K562 (cell line): ENCODE data around the gene SZT2. TPM values are rescaled to one million over a fixed set of nuclear protein-coding genes. Genes with fewer than 3 reads are reported as not detected.

ENCODE experiments used
- POLR2G ChIP-seq: fragments of 200-400 bp; formaldehyde crosslinking; IDR thresholded peaks from 2 replicates; pipeline ENCODE4 v1.6.1; 2017; ENCODE audit warnings: low read depth, mild to moderate bottlenecking, antibody characterized with exemption, low read length, moderate library complexity
- RBM25 ChIP-seq: fragments of 200-400 bp; formaldehyde crosslinking; IDR thresholded peaks from 2 replicates; pipeline ENCODE4 v1.6.1; 2018; ENCODE audit warnings: low read length, low read depth, moderate library complexity; ENCODE audit not compliant: severe bottlenecking
- polyA plus RNA-seq, 8 experiments: library from polyadenylated mRNA; depleted of rRNA in 4 of 8; stranded (reverse) in 5 of 8; unstranded in 3 of 8; fragments of >200 nt; fragmentation: Nextera tagmentation in 2 of 8; fragmentation: Illumina TruSeq in 1 of 8; extraction: Ambion mirVana in 2 of 8; extraction: Trizol in 1 of 8; gene quantifications; 2 replicates each; pipeline versions ENCODE4 v1.2.1 to v1.2.3, GENCODE V29; 2011 to 2014; ENCODE audit warnings: inconsistent platforms in 1 of 8, missing spikeins in 1 of 8
- total RNA-seq, 7 experiments: library from RNA; depleted of rRNA in 6 of 7; stranded (reverse); fragments of >200 nt in 6 of 7; fragmentation: Illumina TruSeq in 2 of 7; extraction: Trizol in 2 of 7; gene quantifications; 2 replicates each; pipeline versions ENCODE4 v1.2.1 to v1.2.3, GENCODE V29; 2011 to 2021; ENCODE audit warnings: low replicate concordance in 1 of 7
- TF ChIP-seq, protein P1 (sequence below): fragments of 450-650 bp; IDR thresholded peaks from 2 replicates; pipeline ENCODE4 v1.6.1; 2016; ENCODE audit warnings: mild to moderate bottlenecking, moderate library complexity
- TF ChIP-seq, protein P2 (sequence below): fragments of 450-650 bp; formaldehyde crosslinking; IDR thresholded peaks from 2 replicates; pipeline ENCODE4 v1.4.0; 2020; ENCODE audit warnings: mild to moderate bottlenecking, moderate library complexity
- TF ChIP-seq, protein P3 (sequence below): fragments of 450-650 bp; IDR thresholded peaks from 2 replicates; pipeline ENCODE4 v1.6.1; 2017; ENCODE audit warnings: mild to moderate bottlenecking, moderate library complexity
- TF ChIP-seq, protein P4 (sequence below): fragments of 450-650 bp; IDR thresholded peaks from 2 replicates; pipeline ENCODE4 v1.6.1; 2016
- TF ChIP-seq, protein P5 (sequence below): fragments of 450-650 bp; IDR thresholded peaks from 2 replicates; pipeline ENCODE4 v1.6.1; 2016; ENCODE audit warnings: missing biosample characterization, missing genetic modification characterization

SZT2 gene
- total and polyA plus RNA-seq, 9 of the 15 experiments (the other 6 are each of a cell fraction or from before 2014, with no cell fraction given), result 0.88 to 31.0 (median 12.8) TPM

DNA sequence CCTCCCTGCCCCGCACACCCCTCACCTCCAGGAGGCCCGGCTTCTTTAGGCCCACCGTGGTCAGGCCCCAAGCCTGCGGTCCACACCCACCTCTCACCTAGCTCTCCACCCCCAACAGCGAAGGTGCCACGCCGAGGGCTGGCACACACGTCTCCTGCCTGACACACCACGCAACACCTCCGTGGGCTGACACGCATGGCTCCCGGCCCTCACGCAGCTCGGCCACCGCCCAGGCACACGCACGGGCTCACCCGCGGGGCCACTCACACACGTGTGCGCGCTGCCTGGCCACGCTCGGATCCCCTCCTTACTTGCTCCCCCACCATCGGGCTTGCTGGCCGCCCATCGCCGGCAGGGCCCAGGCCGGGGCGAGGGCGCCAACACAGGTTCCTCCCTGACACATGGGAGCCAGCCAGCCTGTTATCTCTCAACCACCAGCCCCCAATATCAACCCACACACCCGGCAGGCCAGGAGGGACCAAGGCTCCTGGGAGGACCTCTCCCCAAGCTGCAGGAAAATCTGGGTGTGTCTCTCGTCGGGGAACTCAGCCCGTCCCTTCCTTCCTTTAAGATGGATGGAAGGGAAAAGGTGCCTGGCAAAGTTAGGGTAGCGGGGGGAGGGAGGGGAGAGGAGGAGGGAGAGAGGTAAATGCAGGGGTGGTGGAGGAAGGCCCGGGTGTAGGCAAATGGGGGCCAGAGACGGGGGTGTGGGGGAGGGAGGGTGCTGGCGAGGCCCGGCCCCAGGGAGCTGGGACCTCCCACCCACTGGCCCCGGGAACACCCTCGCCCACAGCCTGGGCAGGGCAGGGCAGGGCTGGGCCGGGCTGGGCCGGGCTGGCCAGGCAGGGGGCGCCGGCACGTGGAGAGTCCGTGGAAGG is 22.4 kb upstream of the SZT2 start (continued):
- TF ChIP-seq, protein P1, sequence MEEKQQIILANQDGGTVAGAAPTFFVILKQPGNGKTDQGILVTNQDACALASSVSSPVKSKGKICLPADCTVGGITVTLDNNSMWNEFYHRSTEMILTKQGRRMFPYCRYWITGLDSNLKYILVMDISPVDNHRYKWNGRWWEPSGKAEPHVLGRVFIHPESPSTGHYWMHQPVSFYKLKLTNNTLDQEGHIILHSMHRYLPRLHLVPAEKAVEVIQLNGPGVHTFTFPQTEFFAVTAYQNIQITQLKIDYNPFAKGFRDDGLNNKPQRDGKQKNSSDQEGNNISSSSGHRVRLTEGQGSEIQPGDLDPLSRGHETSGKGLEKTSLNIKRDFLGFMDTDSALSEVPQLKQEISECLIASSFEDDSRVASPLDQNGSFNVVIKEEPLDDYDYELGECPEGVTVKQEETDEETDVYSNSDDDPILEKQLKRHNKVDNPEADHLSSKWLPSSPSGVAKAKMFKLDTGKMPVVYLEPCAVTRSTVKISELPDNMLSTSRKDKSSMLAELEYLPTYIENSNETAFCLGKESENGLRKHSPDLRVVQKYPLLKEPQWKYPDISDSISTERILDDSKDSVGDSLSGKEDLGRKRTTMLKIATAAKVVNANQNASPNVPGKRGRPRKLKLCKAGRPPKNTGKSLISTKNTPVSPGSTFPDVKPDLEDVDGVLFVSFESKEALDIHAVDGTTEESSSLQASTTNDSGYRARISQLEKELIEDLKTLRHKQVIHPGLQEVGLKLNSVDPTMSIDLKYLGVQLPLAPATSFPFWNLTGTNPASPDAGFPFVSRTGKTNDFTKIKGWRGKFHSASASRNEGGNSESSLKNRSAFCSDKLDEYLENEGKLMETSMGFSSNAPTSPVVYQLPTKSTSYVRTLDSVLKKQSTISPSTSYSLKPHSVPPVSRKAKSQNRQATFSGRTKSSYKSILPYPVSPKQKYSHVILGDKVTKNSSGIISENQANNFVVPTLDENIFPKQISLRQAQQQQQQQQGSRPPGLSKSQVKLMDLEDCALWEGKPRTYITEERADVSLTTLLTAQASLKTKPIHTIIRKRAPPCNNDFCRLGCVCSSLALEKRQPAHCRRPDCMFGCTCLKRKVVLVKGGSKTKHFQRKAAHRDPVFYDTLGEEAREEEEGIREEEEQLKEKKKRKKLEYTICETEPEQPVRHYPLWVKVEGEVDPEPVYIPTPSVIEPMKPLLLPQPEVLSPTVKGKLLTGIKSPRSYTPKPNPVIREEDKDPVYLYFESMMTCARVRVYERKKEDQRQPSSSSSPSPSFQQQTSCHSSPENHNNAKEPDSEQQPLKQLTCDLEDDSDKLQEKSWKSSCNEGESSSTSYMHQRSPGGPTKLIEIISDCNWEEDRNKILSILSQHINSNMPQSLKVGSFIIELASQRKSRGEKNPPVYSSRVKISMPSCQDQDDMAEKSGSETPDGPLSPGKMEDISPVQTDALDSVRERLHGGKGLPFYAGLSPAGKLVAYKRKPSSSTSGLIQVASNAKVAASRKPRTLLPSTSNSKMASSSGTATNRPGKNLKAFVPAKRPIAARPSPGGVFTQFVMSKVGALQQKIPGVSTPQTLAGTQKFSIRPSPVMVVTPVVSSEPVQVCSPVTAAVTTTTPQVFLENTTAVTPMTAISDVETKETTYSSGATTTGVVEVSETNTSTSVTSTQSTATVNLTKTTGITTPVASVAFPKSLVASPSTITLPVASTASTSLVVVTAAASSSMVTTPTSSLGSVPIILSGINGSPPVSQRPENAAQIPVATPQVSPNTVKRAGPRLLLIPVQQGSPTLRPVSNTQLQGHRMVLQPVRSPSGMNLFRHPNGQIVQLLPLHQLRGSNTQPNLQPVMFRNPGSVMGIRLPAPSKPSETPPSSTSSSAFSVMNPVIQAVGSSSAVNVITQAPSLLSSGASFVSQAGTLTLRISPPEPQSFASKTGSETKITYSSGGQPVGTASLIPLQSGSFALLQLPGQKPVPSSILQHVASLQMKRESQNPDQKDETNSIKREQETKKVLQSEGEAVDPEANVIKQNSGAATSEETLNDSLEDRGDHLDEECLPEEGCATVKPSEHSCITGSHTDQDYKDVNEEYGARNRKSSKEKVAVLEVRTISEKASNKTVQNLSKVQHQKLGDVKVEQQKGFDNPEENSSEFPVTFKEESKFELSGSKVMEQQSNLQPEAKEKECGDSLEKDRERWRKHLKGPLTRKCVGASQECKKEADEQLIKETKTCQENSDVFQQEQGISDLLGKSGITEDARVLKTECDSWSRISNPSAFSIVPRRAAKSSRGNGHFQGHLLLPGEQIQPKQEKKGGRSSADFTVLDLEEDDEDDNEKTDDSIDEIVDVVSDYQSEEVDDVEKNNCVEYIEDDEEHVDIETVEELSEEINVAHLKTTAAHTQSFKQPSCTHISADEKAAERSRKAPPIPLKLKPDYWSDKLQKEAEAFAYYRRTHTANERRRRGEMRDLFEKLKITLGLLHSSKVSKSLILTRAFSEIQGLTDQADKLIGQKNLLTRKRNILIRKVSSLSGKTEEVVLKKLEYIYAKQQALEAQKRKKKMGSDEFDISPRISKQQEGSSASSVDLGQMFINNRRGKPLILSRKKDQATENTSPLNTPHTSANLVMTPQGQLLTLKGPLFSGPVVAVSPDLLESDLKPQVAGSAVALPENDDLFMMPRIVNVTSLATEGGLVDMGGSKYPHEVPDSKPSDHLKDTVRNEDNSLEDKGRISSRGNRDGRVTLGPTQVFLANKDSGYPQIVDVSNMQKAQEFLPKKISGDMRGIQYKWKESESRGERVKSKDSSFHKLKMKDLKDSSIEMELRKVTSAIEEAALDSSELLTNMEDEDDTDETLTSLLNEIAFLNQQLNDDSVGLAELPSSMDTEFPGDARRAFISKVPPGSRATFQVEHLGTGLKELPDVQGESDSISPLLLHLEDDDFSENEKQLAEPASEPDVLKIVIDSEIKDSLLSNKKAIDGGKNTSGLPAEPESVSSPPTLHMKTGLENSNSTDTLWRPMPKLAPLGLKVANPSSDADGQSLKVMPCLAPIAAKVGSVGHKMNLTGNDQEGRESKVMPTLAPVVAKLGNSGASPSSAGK, result peak; percentile 66; the same call in 1 of the 2 replicates
- TF ChIP-seq, protein P2, sequence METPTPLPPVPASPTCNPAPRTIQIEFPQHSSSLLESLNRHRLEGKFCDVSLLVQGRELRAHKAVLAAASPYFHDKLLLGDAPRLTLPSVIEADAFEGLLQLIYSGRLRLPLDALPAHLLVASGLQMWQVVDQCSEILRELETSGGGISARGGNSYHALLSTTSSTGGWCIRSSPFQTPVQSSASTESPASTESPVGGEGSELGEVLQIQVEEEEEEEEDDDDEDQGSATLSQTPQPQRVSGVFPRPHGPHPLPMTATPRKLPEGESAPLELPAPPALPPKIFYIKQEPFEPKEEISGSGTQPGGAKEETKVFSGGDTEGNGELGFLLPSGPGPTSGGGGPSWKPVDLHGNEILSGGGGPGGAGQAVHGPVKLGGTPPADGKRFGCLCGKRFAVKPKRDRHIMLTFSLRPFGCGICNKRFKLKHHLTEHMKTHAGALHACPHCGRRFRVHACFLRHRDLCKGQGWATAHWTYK (CRISPR knock-in tag), result 0 out of 2 replicates have a peak, but pooled peaks have one; percentile 76
- TF ChIP-seq, protein P3, sequence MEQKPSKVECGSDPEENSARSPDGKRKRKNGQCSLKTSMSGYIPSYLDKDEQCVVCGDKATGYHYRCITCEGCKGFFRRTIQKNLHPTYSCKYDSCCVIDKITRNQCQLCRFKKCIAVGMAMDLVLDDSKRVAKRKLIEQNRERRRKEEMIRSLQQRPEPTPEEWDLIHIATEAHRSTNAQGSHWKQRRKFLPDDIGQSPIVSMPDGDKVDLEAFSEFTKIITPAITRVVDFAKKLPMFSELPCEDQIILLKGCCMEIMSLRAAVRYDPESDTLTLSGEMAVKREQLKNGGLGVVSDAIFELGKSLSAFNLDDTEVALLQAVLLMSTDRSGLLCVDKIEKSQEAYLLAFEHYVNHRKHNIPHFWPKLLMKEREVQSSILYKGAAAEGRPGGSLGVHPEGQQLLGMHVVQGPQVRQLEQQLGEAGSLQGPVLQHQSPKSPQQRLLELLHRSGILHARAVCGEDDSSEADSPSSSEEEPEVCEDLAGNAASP, result no peak
- no peak for TF ChIP-seq RBM25
- TF ChIP-seq POLR2G, result peak; percentile 55; the same call in 1 of the 2 replicates
- TF ChIP-seq, protein P4, sequence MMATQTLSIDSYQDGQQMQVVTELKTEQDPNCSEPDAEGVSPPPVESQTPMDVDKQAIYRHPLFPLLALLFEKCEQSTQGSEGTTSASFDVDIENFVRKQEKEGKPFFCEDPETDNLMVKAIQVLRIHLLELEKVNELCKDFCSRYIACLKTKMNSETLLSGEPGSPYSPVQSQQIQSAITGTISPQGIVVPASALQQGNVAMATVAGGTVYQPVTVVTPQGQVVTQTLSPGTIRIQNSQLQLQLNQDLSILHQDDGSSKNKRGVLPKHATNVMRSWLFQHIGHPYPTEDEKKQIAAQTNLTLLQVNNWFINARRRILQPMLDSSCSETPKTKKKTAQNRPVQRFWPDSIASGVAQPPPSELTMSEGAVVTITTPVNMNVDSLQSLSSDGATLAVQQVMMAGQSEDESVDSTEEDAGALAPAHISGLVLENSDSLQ, result no peak; the same call in 1 of the 2 replicates
- TF ChIP-seq, protein P5, sequence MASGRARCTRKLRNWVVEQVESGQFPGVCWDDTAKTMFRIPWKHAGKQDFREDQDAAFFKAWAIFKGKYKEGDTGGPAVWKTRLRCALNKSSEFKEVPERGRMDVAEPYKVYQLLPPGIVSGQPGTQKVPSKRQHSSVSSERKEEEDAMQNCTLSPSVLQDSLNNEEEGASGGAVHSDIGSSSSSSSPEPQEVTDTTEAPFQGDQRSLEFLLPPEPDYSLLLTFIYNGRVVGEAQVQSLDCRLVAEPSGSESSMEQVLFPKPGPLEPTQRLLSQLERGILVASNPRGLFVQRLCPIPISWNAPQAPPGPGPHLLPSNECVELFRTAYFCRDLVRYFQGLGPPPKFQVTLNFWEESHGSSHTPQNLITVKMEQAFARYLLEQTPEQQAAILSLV, result no peak
